ENCODE results near the gene ZNF221. TPM values are rescaled to one million over a fixed set of nuclear protein-coding genes. Genes with fewer than 3 reads are reported as not detected.

ZNF221 gene
- total and polyA plus RNA-seq, 2 experiments from 2014 or later, result 1.9 to 3.8 TPM

- 93 to 100% methylated on average over 1 of the region's 1 CpG for WGBS, 2 experiments (ENCODE audit: low coverage in 1 of 2, low lambda C conversion rate in 2 of 2, missing lambda C conversion rate in 2 of 2)
- no peak overlapping the region for H2AFZ ChIP-seq
- no peaks in the 10 kb centered on the region for H3K27me3 ChIP-seq (replicated peaks; ENCODE audit: insufficient read depth)
- peaks cover 49% of the 10 kb centered on the region for H3K79me2 ChIP-seq (ENCODE audit: insufficient read depth)
- H3K9me3 ChIP-seq (ENCODE audit: low read depth), result no peaks in the 10 kb centered on the region
- peak; percentile 47 for DNase-seq
- no peak overlapping the region for H3K27ac ChIP-seq
- H3K9ac ChIP-seq, result no peak overlapping the region
- peaks cover 9% of the 10 kb centered on the region; the same call in 1 of the 2 replicates for H3K4me1 ChIP-seq (ENCODE audit: insufficient read depth)
- H3K36me3 ChIP-seq (ENCODE audit: low read depth), result peaks cover 27% of the 10 kb centered on the region
- H3K4me3 ChIP-seq, result no peak overlapping the region
- H3K9me2 ChIP-seq (ENCODE audit: insufficient read depth), result no peaks in the 10 kb centered on the region
- TF ChIP-seq EZH2phosphoT487 (IDR thresholded peaks at IDR 0.05; ENCODE audit: insufficient read depth, low read depth) (no peak), EZH2 (IDR thresholded peaks at IDR 0.05; ENCODE audit: insufficient read depth, poor library complexity, severe bottlenecking) (no peak)
- H3F3A ChIP-seq (ENCODE audit: insufficient read depth), result no peaks in the 10 kb centered on the region
- no peaks in the 10 kb centered on the region for H4K20me1 ChIP-seq (ENCODE audit: insufficient read depth)
- in situ Hi-C loops (cut with MboI), result no loop called here
- H3K4me2 ChIP-seq (ENCODE audit: unreplicated experiment), result no peak overlapping the region
Measured at GRCh38 chr19:44005973-44006372, 54.9 kb downstream of the ZNF221 start.

GRCh38 chr19:44007473-44007872 lies 56.4 kb downstream of the ZNF221 start:
- no peak overlapping the region for H2AFZ ChIP-seq
- no peak overlapping the region for H3K9ac ChIP-seq
- H3K9me3 ChIP-seq (ENCODE audit: low read depth), result no peaks in the 10 kb centered on the region
- H3K4me3 ChIP-seq, result no peak overlapping the region
- no peaks in the 10 kb centered on the region for H3F3A ChIP-seq (ENCODE audit: insufficient read depth)
- no peak for TF ChIP-seq EZH2 (IDR thresholded peaks at IDR 0.05; ENCODE audit: insufficient read depth, poor library complexity, severe bottlenecking)
- H3K9me2 ChIP-seq (ENCODE audit: insufficient read depth), result no peaks in the 10 kb centered on the region
- no peak overlapping the region for H3K4me2 ChIP-seq (ENCODE audit: unreplicated experiment)
- no peak for DNase-seq
- H3K4me1 ChIP-seq (ENCODE audit: insufficient read depth), result peaks cover 9% of the 10 kb centered on the region; the same call in 1 of the 2 replicates
- no peaks in the 10 kb centered on the region for H4K20me1 ChIP-seq (ENCODE audit: insufficient read depth)
- in situ Hi-C loops (cut with MboI), result no loop called here
- H3K36me3 ChIP-seq (ENCODE audit: low read depth), result peaks cover 41% of the 10 kb centered on the region
- H3K27me3 ChIP-seq (replicated peaks; ENCODE audit: insufficient read depth), result no peaks in the 10 kb centered on the region
- WGBS, 2 experiments (ENCODE audit: low coverage in 1 of 2, low lambda C conversion rate in 2 of 2, missing lambda C conversion rate in 2 of 2), result 96 to 97% methylated on average over 6 of the region's 6 CpGs
- peaks cover 49% of the 10 kb centered on the region for H3K79me2 ChIP-seq (ENCODE audit: insufficient read depth)
- H3K27ac ChIP-seq, result no peak overlapping the region

GRCh38 chr19:44010468-44010867 lies 59.4 kb downstream of the ZNF221 start:
- TF ChIP-seq EZH2 (IDR thresholded peaks at IDR 0.05; ENCODE audit: insufficient read depth, poor library complexity, severe bottlenecking) (no peak), EZH2phosphoT487 (IDR thresholded peaks at IDR 0.05; ENCODE audit: insufficient read depth, low read depth) (no peak)
- no peak for DNase-seq
- peaks cover 22% of the 10 kb centered on the region; the same call in 1 of the 2 replicates for H3K79me2 ChIP-seq (ENCODE audit: insufficient read depth)
- peaks cover 46% of the 10 kb centered on the region for H3K36me3 ChIP-seq (ENCODE audit: low read depth)
- no peak overlapping the region for H3K4me3 ChIP-seq
- no peak overlapping the region for H2AFZ ChIP-seq
- no peak overlapping the region for H3K27ac ChIP-seq
- no peaks in the 10 kb centered on the region for H3F3A ChIP-seq (ENCODE audit: insufficient read depth)
- H3K4me2 ChIP-seq (ENCODE audit: unreplicated experiment), result no peak overlapping the region
- in situ Hi-C loops (cut with MboI), result no loop called here
- no peaks in the 10 kb centered on the region for H3K9me3 ChIP-seq (ENCODE audit: low read depth)
- no peaks in the 10 kb centered on the region for H3K27me3 ChIP-seq (replicated peaks; ENCODE audit: insufficient read depth)
- H3K9ac ChIP-seq, result no peak overlapping the region
- no peaks in the 10 kb centered on the region for H4K20me1 ChIP-seq (ENCODE audit: insufficient read depth)
- WGBS, 2 experiments (ENCODE audit: low coverage in 1 of 2, low lambda C conversion rate in 2 of 2, missing lambda C conversion rate in 2 of 2), result 92 to 94% methylated on average over 5 of the region's 5 CpGs
- no peaks in the 10 kb centered on the region for H3K4me1 ChIP-seq (ENCODE audit: insufficient read depth)
- H3K9me2 ChIP-seq (ENCODE audit: insufficient read depth), result no peaks in the 10 kb centered on the region

Small RNA genes within 50 kb of the gene (small RNA-seq; reads per million reads assigned to genes)
- not detected for gene AC006213.5 (ENCODE audit: low read depth, low replicate concordance)

Other genes starting within 250 kb of the ZNF221 start
- not detected in 2 replicates for gene IRGC, start 235.2 kb upstream of the ZNF221 start, total RNA-seq (2014; rRNA removed; shearing (Covaris generic))
- not detected in 2 replicates for gene IRGC, start 235.2 kb upstream of the ZNF221 start, polyA plus RNA-seq (2016; fragmentation: Nextera tagmentation; extraction: Ambion mirVana)
- 11.5 and 13.0 TPM in 2 replicates for gene SMG9, start 196.3 kb upstream of the ZNF221 start, total RNA-seq (2014; rRNA removed; shearing (Covaris generic))
- gene SMG9, start 196.3 kb upstream of the ZNF221 start, polyA plus RNA-seq (2016; fragmentation: Nextera tagmentation; extraction: Ambion mirVana), result 23.2 and 25.7 TPM in 2 replicates
- 8.7 and 13.7 TPM in 2 replicates for gene KCNN4, start 170.3 kb upstream of the ZNF221 start, total RNA-seq (2014; rRNA removed; shearing (Covaris generic))
- gene KCNN4, start 170.3 kb upstream of the ZNF221 start, polyA plus RNA-seq (2016; fragmentation: Nextera tagmentation; extraction: Ambion mirVana), result 9.4 and 11.9 TPM in 2 replicates
- gene LYPD5, start 148.8 kb upstream of the ZNF221 start, total RNA-seq (2014; rRNA removed; shearing (Covaris generic)), result 0.32 and 0.76 TPM in 2 replicates
- gene LYPD5, start 148.8 kb upstream of the ZNF221 start, polyA plus RNA-seq (2016; fragmentation: Nextera tagmentation; extraction: Ambion mirVana), result 1.1 and 1.4 TPM in 2 replicates
- gene ZNF283, start 123.9 kb upstream of the ZNF221 start, total RNA-seq (2014; rRNA removed; shearing (Covaris generic)), result 12.1 and 14.2 TPM in 2 replicates
- gene ZNF283, start 123.9 kb upstream of the ZNF221 start, polyA plus RNA-seq (2016; fragmentation: Nextera tagmentation; extraction: Ambion mirVana), result 4.6 and 5.4 TPM in 2 replicates
- gene ZNF404, start 67.3 kb upstream of the ZNF221 start, total RNA-seq (2014; rRNA removed; shearing (Covaris generic)), result 4.2 and 4.5 TPM in 2 replicates
- gene ZNF404, start 67.3 kb upstream of the ZNF221 start, polyA plus RNA-seq (2016; fragmentation: Nextera tagmentation; extraction: Ambion mirVana), result 4.2 and 6.0 TPM in 2 replicates
- 8.9 and 13.0 TPM in 2 replicates for gene ZNF45, start 15.9 kb upstream of the ZNF221 start, total RNA-seq (2014; rRNA removed; shearing (Covaris generic))
- gene ZNF45, start 15.9 kb upstream of the ZNF221 start, polyA plus RNA-seq (2016; fragmentation: Nextera tagmentation; extraction: Ambion mirVana), result 7.7 and 8.5 TPM in 2 replicates
- 6.8 and 13.7 TPM in 2 replicates for gene ZNF155, start 33.0 kb downstream of the ZNF221 start, total RNA-seq (2014; rRNA removed; shearing (Covaris generic))
- 4.0 and 5.2 TPM in 2 replicates for gene ZNF155, start 33.0 kb downstream of the ZNF221 start, polyA plus RNA-seq (2016; fragmentation: Nextera tagmentation; extraction: Ambion mirVana)
- gene ZNF230, start 51.7 kb downstream of the ZNF221 start, total RNA-seq (2014; rRNA removed; shearing (Covaris generic)), result 1.9 and 3.9 TPM in 2 replicates
- 2.2 and 2.7 TPM in 2 replicates for gene ZNF230, start 51.7 kb downstream of the ZNF221 start, polyA plus RNA-seq (2016; fragmentation: Nextera tagmentation; extraction: Ambion mirVana)
- gene ZNF222, start 74.2 kb downstream of the ZNF221 start, total RNA-seq (2014; rRNA removed; shearing (Covaris generic)), result 2.5 and 6.6 TPM in 2 replicates
- gene ZNF222, start 74.2 kb downstream of the ZNF221 start, polyA plus RNA-seq (2016; fragmentation: Nextera tagmentation; extraction: Ambion mirVana), result 3.1 and 3.2 TPM in 2 replicates
- 3.5 and 24.0 TPM in 2 replicates for gene ZNF223, start 100.8 kb downstream of the ZNF221 start, total RNA-seq (2014; rRNA removed; shearing (Covaris generic))
- gene ZNF223, start 100.8 kb downstream of the ZNF221 start, polyA plus RNA-seq (2016; fragmentation: Nextera tagmentation; extraction: Ambion mirVana), result 2.8 and 3.5 TPM in 2 replicates
- 1.9 and 2.9 TPM in 2 replicates for gene ZNF284, start 120.9 kb downstream of the ZNF221 start, total RNA-seq (2014; rRNA removed; shearing (Covaris generic))
- gene ZNF284, start 120.9 kb downstream of the ZNF221 start, polyA plus RNA-seq (2016; fragmentation: Nextera tagmentation; extraction: Ambion mirVana), result 1.9 and 2.0 TPM in 2 replicates
- 15.6 and 19.2 TPM in 2 replicates for gene ZNF224, start 143.1 kb downstream of the ZNF221 start, total RNA-seq (2014; rRNA removed; shearing (Covaris generic))
- 9.4 and 11.7 TPM in 2 replicates for gene ZNF224, start 143.1 kb downstream of the ZNF221 start, polyA plus RNA-seq (2016; fragmentation: Nextera tagmentation; extraction: Ambion mirVana)
- 5.8 and 6.1 TPM in 2 replicates for gene ZNF225, start 162.2 kb downstream of the ZNF221 start, total RNA-seq (2014; rRNA removed; shearing (Covaris generic))
- 3.2 and 4.3 TPM in 2 replicates for gene ZNF225, start 162.2 kb downstream of the ZNF221 start, polyA plus RNA-seq (2016; fragmentation: Nextera tagmentation; extraction: Ambion mirVana)
- gene ZNF234, start 190.3 kb downstream of the ZNF221 start, total RNA-seq (2014; rRNA removed; shearing (Covaris generic)), result 6.5 and 8.1 TPM in 2 replicates
- 4.7 and 6.2 TPM in 2 replicates for gene ZNF234, start 190.3 kb downstream of the ZNF221 start, polyA plus RNA-seq (2016; fragmentation: Nextera tagmentation; extraction: Ambion mirVana)
- 20.1 and 32.5 TPM in 2 replicates for gene ZNF226, start 213.9 kb downstream of the ZNF221 start, total RNA-seq (2014; rRNA removed; shearing (Covaris generic))
- 27.1 and 30.3 TPM in 2 replicates for gene ZNF226, start 213.9 kb downstream of the ZNF221 start, polyA plus RNA-seq (2016; fragmentation: Nextera tagmentation; extraction: Ambion mirVana)